HG03064 (cell line): ENCODE data around the gene BBS1.
"Not testable (repeated sequence)": the region's sequence is repeated elsewhere in the genome, so short reads cannot be mapped to it uniquely, and the experiment has no call there.

Experiments used
- ATAC-seq: cut with Tn5 transposase; IDR thresholded peaks from one replicate; pipeline ENCODE4 v1.9.1; 2021; ENCODE audit warnings: low read depth; ENCODE audit not compliant: unreplicated experiment

The BBS1 gene

GRCh38 chr11:66569076-66569475 is 58.6 kb downstream of the BBS1 start:
- no peak for ATAC-seq

- ATAC-seq, result no peak
These were observed 59.8 kb downstream of the BBS1 start for GRCh38 chr11:66570079-66570849.

DNA sequence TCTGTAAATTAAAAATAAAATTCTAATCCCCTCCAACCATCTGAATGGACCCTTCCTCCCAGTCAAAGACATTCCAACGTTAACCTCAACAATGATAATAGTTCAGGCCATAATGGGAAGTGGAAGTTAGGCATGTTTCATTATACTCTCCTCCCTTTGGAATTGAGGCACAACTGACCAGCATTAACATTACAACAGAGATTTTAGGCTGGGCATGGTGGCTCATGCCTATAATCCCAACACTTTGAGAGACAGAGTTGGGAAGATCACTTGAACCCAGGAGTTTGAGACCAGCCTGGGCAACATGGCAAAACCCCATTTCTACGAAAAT is 60.4 kb downstream of the BBS1 start:
- no peak for ATAC-seq

DNA sequence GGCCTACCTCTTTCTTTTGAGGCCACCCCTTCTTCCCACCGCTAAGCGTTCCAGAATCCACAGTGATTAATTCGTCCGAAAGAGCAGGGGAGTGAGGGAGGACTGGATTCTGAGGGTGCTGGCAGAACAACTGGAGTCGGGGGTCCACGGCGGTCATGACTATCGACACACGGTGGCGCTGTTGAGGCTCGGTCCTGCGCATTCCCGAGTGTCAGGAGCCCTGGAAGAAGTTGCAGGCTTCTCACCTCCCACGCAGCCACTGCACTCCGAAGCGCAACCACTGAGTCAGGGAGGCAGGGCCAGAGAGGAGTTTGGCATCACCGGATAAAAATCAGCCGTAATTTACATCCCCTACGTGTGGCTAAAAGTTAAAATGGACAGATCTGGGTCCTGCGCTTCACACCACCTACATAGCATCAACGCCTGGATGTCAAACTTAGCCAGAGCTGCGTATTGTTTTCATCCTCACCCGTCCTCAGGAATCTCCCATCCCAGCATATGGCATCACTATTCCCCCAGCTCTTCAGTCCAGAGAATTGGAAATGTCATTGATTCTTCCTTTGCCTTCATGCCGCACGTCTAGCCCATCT is 68.7 kb downstream of the BBS1 start:
- ATAC-seq, result no peak

DNA sequence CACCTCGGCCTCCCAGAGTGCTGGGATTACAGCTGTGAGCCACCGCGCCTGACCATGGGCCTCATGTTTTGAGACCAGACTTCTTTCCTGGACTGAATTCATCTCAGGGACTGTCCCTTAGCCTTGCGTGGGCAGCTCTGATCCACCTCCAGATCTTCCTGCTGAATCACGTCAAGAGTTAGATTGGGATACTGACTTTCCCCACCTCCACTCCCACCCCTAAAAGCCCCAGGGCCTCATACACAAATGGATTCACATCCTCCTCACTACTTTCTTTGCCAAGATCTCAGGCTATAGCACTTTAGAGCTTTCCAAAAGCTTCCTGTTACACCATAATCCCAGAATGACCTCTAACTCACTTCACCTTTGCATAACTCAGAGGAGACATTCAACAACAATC is 70.4 kb downstream of the BBS1 start:
- no peak for ATAC-seq

- no peak for ATAC-seq
These were observed 70.8 kb downstream of the BBS1 start for GRCh38 chr11:66581261-66581660.

GRCh38 chr11:66582565-66583147 is 72.2 kb downstream of the BBS1 start:
- ATAC-seq, result not testable (repeated sequence)
